Prostate gland (tissue), 2 donors: ENCODE data around the gene B3GNT9.

Experiments used
- POLR2A ChIP-seq: fragments of 450-650 bp; IDR thresholded peaks from one replicate; pipeline ENCODE4 v1.6.1; 2016; ENCODE audit warnings: antibody characterized with exemption, mild to moderate bottlenecking
- POLR2AphosphoS5 ChIP-seq: sonication (generic); formaldehyde crosslinking; IDR thresholded peaks from one replicate; pipeline ENCODE4 v1.6.1; 2017; ENCODE audit warnings: antibody characterized with exemption
- TF ChIP-seq, protein P1 (sequence below), 4 experiments: fragments of 200-600 bp in 2 of 4; fragments of 450-650 bp in 2 of 4; sonication (generic) in 2 of 4; IDR thresholded peaks; 1 replicate in 3 of 4; 2 replicates in 1 of 4; pipeline ENCODE4 v1.5.1; 2016 to 2019; ENCODE audit warnings: antibody characterized with exemption in 4 of 4, mild to moderate bottlenecking in 2 of 4, moderate library complexity in 2 of 4

DNA sequence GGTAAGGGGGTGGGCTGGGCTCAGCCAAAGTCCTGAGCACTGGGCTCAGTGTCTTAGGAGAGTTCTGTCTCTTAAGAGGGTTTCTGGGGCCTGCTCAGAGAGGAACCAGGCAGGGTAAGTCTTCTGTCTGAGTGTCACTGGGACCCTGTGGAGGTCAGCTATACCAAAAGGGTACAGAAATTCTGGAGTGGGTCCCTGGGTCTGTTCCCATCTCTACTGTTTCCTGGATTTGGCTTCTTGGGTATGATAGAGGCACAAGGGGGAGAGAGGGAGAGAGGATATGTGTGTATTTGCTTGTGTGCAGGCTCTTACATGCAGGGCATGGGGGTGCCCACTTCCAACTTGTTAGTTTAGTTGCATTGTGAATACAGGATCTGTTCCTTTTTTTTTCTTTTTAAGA is 42.7 kb upstream of the B3GNT9 start:
- TF ChIP-seq POLR2AphosphoS5: no peak
- TF ChIP-seq, protein P1, sequence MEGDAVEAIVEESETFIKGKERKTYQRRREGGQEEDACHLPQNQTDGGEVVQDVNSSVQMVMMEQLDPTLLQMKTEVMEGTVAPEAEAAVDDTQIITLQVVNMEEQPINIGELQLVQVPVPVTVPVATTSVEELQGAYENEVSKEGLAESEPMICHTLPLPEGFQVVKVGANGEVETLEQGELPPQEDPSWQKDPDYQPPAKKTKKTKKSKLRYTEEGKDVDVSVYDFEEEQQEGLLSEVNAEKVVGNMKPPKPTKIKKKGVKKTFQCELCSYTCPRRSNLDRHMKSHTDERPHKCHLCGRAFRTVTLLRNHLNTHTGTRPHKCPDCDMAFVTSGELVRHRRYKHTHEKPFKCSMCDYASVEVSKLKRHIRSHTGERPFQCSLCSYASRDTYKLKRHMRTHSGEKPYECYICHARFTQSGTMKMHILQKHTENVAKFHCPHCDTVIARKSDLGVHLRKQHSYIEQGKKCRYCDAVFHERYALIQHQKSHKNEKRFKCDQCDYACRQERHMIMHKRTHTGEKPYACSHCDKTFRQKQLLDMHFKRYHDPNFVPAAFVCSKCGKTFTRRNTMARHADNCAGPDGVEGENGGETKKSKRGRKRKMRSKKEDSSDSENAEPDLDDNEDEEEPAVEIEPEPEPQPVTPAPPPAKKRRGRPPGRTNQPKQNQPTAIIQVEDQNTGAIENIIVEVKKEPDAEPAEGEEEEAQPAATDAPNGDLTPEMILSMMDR (IDR thresholded peaks at IDR 0.05): no peak
- TF ChIP-seq POLR2A: no peak
